Middle frontal gyrus (tissue), 1 donor: Measurements from ENCODE around the gene CACNA2D1.

Experiments used
- DNase-seq: peaks from one replicate; pipeline ENCODE4 v3.0.0-alpha.2; 2015; ENCODE audit warnings: low spot score; ENCODE audit errors: extremely low spot score

CACNA2D1 gene

DNA sequence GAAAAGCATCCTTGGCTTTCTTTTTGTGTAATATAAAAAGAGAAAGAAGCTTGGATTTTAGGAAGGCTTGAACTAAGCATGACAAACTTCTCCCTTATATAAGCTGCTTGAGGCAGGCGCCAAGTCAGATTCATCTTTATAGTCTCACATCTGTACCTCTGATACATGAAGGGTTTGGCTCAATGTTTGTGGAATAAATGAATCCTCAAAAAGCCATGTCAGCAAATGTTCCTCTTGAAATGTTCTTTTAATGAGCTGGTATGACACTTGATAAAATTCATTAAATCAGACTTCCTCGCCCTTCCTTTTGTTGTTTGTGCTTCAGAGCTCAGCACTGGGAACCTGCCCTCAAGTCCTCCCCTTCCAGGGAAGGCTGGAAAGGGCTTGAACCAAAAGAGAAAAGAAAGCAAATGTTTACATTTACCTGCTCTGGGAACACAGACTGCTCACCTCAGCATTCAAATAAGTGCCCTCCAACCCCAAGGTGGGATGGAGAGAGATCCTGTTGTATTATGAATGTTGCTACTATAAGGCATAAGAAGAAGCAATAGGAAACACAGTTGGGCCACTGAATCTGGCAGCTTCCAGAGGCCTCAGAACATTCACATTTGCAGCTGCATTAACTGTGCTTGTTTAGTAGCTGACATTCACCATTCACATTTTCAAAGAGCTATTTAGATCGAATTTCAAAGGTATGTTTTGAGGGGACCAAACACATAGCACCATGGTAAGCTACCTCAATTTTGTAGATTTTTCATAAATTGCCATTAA lies 212.6 kb downstream of the CACNA2D1 start:
- DNase-seq = no peak

DNA sequence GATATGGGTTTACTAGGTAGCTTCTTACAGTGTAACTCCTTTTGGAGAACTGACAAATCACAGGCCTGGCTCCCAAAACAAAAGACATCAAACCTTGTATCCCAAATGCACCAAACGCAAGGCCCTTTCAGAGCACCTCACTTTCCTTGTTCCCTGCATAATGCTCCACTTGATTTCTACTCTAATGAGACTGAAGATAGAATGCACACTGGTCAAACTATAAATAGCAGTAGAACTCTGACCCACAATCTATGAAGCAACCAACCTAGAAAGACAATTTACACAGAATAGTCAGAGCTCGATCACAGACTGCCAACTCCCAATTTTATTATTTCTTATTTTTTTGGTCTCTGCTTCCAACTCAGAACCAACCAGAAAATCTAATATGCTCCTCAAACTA lies 214.4 kb downstream of the CACNA2D1 start:
- DNase-seq = no peak

DNA sequence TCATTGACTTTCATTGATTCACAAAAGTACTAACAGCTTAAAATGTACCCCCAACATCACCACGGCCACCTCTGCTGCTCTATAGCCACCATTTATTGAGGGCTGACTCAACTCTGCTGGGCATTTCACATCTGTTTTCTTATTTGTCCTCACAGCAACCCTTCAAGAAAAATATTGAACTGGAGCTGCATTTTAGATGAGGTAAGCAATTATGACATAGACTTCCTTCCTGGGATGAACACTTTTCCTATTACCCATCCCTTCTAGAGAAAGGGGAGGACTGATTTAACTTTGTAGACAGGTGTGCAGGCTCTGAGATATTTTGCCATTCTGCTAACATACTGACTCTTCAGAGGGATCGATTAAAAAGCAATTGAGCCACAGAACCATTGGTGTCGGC lies 217.4 kb downstream of the CACNA2D1 start:
- no peak for DNase-seq

DNA sequence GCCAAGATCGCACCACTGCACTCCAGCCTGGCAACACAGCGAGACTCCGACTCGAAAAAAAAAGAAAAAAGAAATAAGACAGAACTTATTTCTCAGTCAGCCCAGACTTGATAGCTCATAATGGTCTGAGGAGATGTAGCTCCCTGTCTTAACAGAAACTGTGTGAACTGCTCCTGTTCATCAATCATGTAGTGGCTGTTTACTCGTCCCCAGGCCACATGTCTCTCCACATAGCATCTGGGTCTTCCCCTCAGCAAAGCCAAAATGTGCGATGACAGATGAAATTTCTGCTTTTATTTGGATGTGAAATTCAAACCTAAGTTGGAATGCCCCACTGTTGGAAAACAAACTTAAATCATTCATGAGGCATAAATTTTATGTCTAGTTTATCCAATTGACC lies 219.0 kb downstream of the CACNA2D1 start:
- DNase-seq = no peak

DNA sequence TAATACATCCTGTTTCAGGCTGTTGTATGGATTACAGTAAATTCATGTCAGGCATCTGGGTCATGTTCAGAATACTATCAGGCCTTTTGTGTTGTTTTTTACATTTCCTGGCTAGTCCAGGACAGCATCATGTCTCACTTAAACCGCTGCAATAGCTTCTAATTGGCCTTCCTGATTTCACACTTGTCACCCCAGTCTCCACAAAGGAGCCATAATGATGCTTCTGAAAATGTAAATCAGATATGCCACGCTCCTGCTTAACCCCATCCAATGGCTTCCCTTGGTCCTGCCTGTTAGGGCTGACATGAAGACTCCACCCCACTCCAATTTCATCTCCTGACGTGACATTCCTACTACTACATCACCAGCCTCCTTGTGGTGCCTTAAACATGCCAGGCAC lies 220.0 kb downstream of the CACNA2D1 start:
- DNase-seq = no peak

DNA sequence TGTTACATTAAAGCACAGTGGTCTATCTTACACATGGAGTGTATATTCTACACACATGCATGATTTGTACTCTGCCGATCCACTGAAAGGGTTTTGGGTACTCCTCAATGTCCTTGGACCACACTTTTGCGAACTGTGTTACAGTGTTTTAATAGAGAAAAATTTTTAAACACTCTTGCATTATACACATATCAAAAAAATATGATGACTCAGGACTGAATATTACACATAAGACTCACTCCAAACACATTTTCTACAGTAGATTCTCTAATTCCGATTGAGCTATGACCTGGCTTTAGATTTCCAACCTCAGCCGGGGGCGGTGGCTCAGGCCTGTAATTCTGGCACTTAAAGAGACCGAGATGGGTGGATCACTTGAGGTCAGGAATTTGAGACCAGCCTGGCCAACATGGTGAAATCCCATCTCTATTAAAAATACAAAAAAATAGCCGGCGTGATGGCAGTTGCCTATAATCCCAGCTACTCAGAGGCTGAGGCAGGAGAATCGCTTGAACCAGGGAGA lies 222.4 kb downstream of the CACNA2D1 start:
- DNase-seq = no peak

DNA sequence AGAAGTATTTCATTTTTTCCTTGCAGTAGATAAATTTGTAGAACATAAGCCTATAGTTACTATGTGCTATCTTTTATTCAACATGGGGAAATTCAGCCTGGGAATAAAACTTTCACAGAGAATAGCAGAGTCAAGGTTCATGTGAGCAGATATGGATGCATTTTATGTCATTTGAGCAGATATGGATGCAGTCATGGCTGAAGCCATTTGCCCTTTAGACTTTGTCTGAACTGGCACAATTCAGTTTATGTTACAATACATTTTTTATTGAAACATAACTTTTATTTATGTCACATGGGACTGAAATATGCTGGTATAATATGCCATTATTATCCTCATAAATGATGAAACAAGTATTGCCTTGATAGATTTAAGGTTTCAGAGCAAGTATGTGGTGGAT lies 231.1 kb downstream of the CACNA2D1 start:
- DNase-seq = no peak

DNA sequence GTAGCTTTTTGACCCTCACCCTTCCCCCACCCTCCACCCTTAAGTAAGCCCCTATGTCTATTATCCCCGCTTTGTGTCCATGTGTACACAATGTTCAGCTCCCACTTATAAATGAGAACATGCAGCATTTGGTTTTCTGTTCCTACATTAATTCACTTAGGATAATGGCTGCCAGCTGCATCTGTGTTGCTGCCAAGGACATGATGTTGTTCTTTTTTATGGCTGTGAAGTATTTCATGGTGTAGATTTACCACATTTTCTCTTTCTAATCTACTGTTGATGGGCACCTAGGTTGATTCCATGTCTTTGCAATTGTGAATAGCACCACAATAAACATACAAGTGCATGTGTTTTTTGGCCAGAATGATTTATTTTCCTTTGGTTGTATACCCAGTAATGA lies 232.2 kb downstream of the CACNA2D1 start:
- DNase-seq = no peak

DNA sequence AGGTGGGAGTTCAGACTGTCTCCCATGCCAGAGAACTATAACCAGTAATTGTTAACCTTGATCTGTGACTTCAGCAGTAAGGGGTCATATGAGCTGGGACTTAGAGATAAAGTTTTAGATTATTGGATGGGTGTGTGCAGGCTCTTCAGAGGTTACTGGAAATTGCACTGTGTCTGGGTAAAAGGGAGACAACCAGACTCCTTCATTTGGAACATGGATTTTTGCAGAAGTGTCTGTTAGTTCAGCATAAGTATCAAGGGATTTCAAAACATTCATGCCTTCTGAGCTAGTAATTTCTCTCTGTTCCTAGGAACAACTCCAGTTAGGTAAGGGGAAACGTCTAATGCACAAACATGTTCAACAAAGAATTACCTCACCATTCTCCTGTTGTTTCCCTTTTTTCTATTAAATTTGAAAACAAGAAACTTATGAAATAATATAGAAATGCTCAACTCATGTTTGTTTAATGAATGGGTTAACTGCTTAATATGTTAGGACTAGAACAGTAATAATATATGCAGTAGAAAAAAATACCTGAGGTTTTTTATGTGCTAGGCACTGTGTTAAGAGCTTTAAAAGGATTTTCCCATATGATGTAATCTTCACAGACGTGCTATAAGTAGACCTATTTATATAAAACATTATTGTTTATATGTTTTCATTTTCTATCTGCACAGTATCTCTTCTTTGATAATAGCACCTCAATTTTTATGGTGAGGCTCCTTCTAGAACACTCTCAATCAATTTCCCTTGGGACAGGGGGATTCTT lies 233.0 kb downstream of the CACNA2D1 start:
- no peak for DNase-seq

DNA sequence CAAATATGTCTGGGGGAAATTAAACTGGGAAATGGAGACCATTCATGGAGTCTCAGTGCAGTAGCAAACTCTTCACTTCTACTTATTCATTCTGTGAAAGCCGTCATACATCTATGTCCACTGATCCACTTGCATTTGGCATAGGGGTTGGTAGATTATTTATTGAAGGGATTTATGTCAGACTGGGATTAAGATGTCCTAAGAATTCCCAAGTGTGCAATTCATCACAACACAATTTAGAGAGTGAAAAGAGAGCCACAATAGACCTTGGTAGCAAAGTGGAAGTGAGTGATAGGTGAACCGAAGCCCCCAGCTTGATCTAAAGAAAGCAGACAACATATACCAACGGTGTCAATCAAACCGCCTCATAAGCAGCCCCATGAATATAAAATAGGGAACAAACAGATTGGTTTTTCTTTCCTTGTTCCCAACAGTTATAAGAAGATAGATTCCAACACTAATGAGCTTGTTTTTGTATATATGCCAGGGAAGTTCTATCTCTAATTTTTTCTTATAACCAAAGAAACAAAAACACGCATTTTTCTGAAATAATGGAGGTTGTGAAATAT lies 234.3 kb downstream of the CACNA2D1 start:
- no peak for DNase-seq

DNA sequence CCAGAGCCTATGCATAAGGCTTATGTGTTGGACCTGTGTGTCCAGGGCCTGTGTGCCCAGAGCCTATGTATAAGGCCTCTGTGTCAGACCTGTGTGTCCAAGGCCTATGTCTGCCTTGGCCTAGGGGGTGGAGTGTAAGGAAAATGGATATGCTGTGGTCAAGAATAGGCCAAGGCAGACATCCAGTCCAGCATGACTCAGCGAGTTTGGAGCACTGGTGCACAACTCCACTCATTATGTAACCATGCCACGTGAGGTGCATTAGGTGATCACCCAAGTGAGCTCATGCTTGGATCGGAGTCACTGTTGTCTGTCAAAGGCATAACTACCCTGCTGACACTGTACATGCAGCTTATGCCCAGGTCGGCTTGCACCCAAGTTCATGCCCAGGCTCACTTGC lies 238.9 kb downstream of the CACNA2D1 start:
- no peak for DNase-seq

DNA sequence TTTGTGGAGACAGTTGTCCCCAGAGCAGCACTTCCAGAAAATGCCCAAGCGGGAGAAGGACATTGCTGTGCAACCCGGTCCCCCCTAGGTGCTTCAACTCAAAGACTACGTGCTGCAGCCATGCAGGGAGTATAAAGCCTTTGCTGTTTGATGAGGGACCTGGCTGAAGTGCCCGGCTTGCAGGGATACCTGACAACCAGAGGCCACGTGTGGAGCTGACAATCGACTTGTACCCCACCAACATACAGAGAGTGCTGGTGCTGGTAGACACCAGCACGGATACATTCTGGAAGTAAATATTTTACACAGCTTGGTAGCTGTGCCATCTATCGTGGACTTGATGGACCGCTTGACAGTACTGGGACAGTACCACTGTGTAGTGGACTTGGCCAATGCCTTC lies 240.6 kb downstream of the CACNA2D1 start:
- no peak for DNase-seq

DNA sequence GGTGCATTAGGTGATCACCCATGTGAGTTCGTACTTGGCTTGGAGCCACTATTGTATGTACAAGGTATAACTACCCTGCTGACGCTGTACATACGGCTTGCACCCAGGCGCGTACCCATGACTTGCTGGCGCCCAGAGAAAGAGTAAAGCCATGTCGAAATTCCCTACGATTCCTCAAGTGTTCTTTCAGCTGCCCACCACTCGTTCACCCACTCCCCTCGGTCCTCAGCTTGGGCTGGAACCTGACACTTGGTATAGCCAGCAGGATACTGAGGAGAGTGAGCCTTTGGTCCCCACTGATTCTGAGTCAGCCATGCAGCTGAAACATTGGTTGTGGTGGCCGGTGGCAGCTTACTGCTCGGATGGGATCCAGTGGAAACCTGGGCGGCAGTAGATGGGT lies 241.5 kb downstream of the CACNA2D1 start:
- no peak for DNase-seq

DNA sequence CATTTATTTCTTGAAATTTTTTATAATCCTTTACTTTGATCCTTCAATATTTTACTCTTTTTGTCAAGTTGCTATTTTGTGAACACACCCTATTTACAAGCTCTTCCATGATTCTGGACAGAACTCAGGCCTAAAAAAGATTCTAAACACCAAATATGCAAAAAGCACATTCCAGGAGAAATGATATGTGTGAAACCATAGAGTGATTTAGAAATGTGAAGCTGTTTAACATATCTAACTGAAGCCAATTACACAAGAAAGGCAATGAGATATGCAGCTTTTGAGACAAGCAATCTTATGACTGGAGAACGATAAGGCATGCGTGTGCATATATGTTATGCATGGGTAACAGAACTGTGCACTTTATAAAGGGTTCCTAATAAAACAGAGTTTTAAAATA lies 243.0 kb downstream of the CACNA2D1 start:
- no peak for DNase-seq

DNA sequence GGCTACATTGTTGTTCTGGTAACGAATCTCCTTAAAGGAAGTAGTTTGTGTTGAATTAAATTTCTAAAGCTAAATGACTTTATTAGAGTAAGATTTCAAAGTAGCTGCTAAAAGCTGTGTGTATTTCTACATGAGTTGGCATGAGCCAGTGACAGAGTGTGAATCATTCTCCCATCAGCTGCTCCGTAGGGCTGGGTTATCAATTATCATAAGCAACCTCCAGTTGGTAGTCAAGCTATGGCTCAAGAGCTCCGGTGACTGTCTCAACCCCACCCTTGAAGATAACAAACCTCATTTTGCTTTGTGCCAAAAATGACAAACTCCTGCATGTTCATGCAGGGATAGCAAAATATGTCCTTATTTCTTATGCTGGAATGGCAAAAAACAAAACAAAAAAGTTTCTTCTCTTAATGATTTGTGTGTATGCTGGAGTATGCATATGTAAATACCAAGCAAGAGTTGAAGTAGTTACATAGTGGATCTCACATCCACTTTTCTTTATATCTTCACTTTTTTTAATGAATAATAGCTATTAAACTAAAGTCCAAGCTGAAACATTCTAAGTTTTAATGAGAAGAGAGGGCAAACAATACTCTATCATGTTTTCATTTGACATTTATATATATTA lies 249.4 kb downstream of the CACNA2D1 start:
- no peak for DNase-seq

DNA sequence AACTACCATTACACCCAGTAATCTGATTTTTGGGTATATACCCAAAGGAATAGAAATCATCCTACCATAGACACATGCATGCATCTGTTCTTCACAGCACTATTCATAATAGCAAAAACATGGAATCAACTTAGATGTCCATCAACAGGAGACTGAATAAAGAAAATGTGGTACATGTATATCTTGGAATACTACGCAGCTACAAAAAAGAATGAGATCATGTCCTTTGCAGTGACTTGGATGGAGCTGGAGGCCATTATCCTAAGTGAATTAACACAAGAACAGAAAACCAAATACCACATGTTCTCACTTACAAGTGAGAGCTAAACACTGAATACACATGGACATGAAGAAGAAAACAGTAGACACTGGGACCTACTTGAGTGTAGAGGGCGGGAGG lies 254.9 kb downstream of the CACNA2D1 start:
- DNase-seq = no peak

DNA sequence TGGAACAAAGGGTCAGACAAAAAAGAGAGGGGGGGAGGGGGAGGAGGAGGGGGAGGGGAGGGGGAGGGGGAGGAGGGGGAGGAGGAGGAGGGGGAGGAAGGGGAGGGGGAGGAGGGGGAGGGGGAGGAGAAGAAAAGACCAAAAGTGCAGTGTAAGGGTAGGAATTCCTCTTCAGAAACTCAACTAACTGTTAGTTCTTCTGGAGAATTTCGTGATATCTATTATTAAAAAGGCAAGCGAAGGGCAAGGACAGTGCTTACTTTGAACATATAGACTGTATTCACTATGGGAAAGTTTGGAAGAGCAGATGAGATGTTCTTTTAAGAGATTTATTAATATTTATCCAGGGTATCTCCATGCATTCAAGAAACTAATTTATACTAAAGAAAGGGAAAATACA lies 258.1 kb downstream of the CACNA2D1 start:
- no peak for DNase-seq

DNA sequence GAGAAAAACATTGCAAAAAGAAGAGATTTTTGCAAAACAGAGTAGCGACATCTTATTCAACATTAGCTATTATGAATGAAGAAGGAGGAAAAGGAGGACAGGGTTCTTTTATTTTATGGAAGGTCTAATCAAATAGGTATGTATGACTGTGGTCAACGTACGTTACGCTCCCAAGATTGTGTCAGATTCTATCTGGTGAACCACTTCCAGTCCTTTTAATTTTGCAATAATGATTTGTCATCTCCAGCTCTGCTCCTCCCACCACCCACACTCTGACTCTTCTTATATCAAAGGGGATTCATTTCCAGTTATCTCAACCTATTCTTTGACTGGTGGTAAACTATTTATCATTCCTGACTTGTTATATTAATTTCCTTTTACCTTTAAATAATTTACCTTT lies 259.9 kb downstream of the CACNA2D1 start:
- no peak for DNase-seq

DNA sequence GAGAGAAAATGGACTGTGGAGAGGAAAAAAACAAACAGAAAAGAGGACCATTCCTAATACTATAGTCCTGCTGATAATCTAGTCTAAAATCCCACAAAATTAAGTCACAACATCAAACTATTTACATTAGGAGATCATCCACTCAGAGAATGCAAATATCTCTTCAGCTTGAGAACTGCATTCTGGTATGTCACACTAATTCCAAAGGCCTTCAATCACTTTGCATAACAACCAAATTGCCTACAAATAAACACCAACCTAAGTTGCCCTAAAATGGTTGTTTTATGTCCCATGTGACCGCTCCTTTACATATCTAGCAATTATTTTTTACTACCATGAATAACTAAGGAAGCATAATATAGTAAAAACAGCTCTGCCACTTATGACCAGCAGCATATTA lies 264.3 kb downstream of the CACNA2D1 start:
- DNase-seq = no peak

DNA sequence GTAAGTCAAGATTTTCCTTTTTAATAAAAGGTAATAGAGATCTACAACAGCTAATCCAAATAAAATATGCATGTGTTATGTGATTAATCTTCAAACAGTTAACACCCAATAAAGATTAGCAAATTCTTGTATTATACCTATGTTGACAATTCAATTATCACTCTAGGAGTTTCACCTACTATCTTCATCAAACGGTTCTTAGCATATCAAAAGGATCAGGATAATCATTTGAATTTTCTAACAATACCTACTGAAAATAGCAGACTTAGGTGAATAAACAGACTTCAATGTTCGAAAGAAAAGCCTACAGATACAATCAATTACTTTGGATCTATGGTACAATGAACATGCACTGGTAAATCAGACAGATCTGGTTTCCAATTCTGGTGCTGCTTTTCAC lies 268.3 kb downstream of the CACNA2D1 start:
- no peak for DNase-seq

DNA sequence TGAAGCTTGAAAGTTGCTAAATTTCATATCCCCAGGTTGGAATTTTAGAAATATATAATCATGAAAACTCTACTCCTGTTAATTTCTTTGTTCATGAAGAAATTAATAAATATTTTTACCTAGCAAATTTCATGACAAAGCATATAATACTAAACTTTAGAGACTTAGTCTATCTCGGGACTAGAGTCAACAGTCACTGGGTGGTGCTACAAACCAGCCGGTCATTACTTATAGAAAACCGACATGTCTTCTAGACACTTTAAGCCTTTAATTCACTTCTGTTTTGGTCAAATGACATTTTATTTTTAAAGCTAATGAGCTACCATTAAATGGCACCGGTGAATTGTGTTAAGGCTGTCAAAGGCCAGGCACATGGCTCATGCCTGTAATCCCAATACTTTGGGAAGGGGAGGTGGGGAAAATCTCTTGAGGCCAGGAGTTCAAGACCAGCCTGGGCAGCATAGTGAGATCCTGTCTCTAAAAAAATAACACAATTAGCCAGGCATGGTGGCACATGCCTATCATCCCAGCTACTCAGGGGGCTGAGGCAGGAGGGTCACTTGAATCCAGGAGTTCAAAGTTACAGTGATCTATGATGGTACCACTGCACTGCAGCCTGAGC lies 270.1 kb downstream of the CACNA2D1 start:
- DNase-seq = no peak

DNA sequence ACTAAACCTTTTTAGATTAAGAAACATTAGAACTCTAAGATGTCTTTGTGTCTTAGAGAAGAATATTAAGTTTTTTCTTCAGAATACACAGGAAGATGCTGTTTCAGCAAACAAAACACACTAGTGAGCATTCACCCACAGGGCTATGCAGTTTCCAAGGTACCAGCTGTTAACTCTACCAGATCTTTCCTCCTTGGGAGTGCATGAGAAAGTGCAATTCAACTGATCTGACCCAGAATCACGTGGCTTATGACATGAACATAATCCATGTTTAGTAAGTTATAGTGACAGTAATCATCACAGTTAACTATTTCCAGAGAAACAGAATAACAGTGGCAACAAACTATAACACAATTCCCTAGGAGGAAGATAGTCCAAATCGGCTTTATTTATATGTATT lies 270.7 kb downstream of the CACNA2D1 start:
- DNase-seq = no peak
